Measurements from ENCODE around the gene PDE8A.

PDE8A gene

GRCh38 chr15:85114886-85115285 is 133.2 kb downstream of the PDE8A start:
- Mint-ChIP-seq H3K9me3 (no peaks in the 10 kb centered on the region), H3K27me3 (no peaks in the 10 kb centered on the region), H3K4me1 (ENCODE audit: low read depth) (peaks cover 20% of the 10 kb centered on the region), H3K4me3 (no peak overlapping the region), H3K27ac (no peak overlapping the region), H3K36me3 (ENCODE audit: low read depth) (peaks cover 55% of the 10 kb centered on the region)

- Mint-ChIP-seq H3K4me1 (ENCODE audit: low read depth) (peaks cover 20% of the 10 kb centered on the region), H3K9me3 (no peaks in the 10 kb centered on the region), H3K27ac (no peak overlapping the region), H3K27me3 (no peaks in the 10 kb centered on the region), H3K36me3 (ENCODE audit: low read depth) (peaks cover 61% of the 10 kb centered on the region), H3K4me3 (no peak overlapping the region)
These were observed 134.4 kb downstream of the PDE8A start for GRCh38 chr15:85116066-85116465.

- Mint-ChIP-seq H3K27ac (peak overlapping the region; percentile 76), H3K9me3 (no peaks in the 10 kb centered on the region), H3K36me3 (ENCODE audit: low read depth) (peaks cover 61% of the 10 kb centered on the region), H3K4me1 (ENCODE audit: low read depth) (peaks cover 20% of the 10 kb centered on the region), H3K4me3 (no peak overlapping the region), H3K27me3 (no peaks in the 10 kb centered on the region)
These were observed 134.8 kb downstream of the PDE8A start for GRCh38 chr15:85116494-85116893.

- Mint-ChIP-seq H3K9me3 (no peaks in the 10 kb centered on the region), H3K4me1 (ENCODE audit: low read depth) (peaks cover 20% of the 10 kb centered on the region), H3K4me3 (no peak overlapping the region), H3K27ac (peak overlapping the region; percentile 76), H3K36me3 (ENCODE audit: low read depth) (peaks cover 61% of the 10 kb centered on the region), H3K27me3 (no peaks in the 10 kb centered on the region)
These were observed 135.4 kb downstream of the PDE8A start for GRCh38 chr15:85116925-85117646.

GRCh38 chr15:85118173-85118572 is 136.5 kb downstream of the PDE8A start:
- H3K27ac Mint-ChIP-seq = no peak overlapping the region
- peaks cover 20% of the 10 kb centered on the region for H3K4me1 Mint-ChIP-seq (ENCODE audit: low read depth)
- no peaks in the 10 kb centered on the region for H3K27me3 Mint-ChIP-seq
- H3K4me3 Mint-ChIP-seq = no peak overlapping the region
- no peaks in the 10 kb centered on the region for H3K9me3 Mint-ChIP-seq
- peaks cover 64% of the 10 kb centered on the region for H3K36me3 Mint-ChIP-seq (ENCODE audit: low read depth)

GRCh38 chr15:85118581-85118980 is 136.9 kb downstream of the PDE8A start:
- no peaks in the 10 kb centered on the region for H3K27me3 Mint-ChIP-seq
- H3K36me3 Mint-ChIP-seq (ENCODE audit: low read depth) = peaks cover 65% of the 10 kb centered on the region
- H3K9me3 Mint-ChIP-seq = no peaks in the 10 kb centered on the region
- H3K4me3 Mint-ChIP-seq = no peak overlapping the region
- H3K27ac Mint-ChIP-seq = no peak overlapping the region
- H3K4me1 Mint-ChIP-seq (ENCODE audit: low read depth) = peaks cover 20% of the 10 kb centered on the region

- H3K4me1 Mint-ChIP-seq (ENCODE audit: low read depth) = peaks cover 20% of the 10 kb centered on the region
These were observed 138.9 kb downstream of the PDE8A start for GRCh38 chr15:85120351-85121113.

DNA sequence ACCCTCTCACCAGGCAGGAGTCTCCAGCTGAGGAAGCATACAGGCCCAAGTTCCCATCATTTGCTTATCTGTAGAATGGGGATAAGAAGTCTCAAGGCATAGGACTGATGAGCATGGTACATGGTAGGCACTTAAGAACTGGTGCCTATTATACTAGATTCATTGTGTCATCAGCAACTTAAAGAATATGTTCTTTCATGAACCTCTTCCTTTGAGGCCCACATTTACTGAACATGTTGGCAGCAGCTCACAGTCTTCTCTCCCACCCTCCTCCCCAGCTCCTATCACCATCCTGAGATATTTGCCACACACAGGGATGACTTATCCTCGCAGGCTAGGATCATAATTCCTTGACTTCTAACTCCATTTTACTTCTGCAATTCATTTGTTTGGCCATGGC is 142.5 kb downstream of the PDE8A start:
- H3K4me1 Mint-ChIP-seq (ENCODE audit: low read depth) = peaks cover 7% of the 10 kb centered on the region
- peaks cover 69% of the 10 kb centered on the region for H3K36me3 Mint-ChIP-seq (ENCODE audit: low read depth)
- no peak overlapping the region for H3K4me3 Mint-ChIP-seq
- H3K27me3 Mint-ChIP-seq = no peaks in the 10 kb centered on the region
- H3K27ac Mint-ChIP-seq = peak overlapping the region; percentile 9
- H3K9me3 Mint-ChIP-seq = no peaks in the 10 kb centered on the region

More at GRCh38 chr15:85120351-85121113, 138.9 kb downstream of the PDE8A start:
- no peak overlapping the region for H3K27ac Mint-ChIP-seq
- H3K27me3 Mint-ChIP-seq = no peaks in the 10 kb centered on the region
- H3K4me3 Mint-ChIP-seq = no peak overlapping the region
- no peaks in the 10 kb centered on the region for H3K9me3 Mint-ChIP-seq
- peaks cover 64% of the 10 kb centered on the region for H3K36me3 Mint-ChIP-seq (ENCODE audit: low read depth)

- Mint-ChIP-seq H3K4me3 (no peak overlapping the region), H3K36me3 (ENCODE audit: low read depth) (peaks cover 79% of the 10 kb centered on the region), H3K27ac (no peak overlapping the region)
These were observed 143.5 kb downstream of the PDE8A start for GRCh38 chr15:85125056-85125661.

GRCh38 chr15:85128621-85129020 is 147.0 kb downstream of the PDE8A start:
- no peak overlapping the region for H3K27ac Mint-ChIP-seq
- peaks cover 91% of the 10 kb centered on the region for H3K36me3 Mint-ChIP-seq (ENCODE audit: low read depth)
- peaks cover 7% of the 10 kb centered on the region for H3K9me3 Mint-ChIP-seq
- peaks cover 9% of the 10 kb centered on the region for H3K4me1 Mint-ChIP-seq (ENCODE audit: low read depth)
- H3K27me3 Mint-ChIP-seq = no peaks in the 10 kb centered on the region
- H3K4me3 Mint-ChIP-seq = no peak overlapping the region

More at GRCh38 chr15:85125056-85125661, 143.5 kb downstream of the PDE8A start:
- no peaks in the 10 kb centered on the region for H3K27me3 Mint-ChIP-seq
- no peaks in the 10 kb centered on the region for H3K9me3 Mint-ChIP-seq
- peaks cover 9% of the 10 kb centered on the region for H3K4me1 Mint-ChIP-seq (ENCODE audit: low read depth)

DNA sequence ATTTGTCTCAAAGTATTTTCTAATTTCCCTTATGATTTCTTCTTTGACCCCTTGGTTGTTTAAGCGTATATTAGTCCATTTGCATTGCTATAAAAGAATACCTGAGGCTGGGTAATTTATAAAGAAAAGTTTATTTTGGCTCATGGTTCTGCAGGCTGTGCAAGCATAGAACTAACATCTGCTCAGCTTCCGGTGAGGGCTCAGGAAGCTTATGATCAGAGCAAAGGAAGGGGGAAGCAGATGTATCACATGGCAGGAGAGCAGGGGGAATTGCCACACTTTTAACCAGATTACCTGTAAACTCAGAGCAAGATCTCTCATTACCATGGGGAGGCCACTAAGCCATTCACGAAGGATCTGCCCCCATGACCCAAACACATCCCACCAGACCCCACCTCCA is 148.2 kb downstream of the PDE8A start:
- Mint-ChIP-seq H3K4me3 (no peak overlapping the region), H3K4me1 (ENCODE audit: low read depth) (peaks cover 9% of the 10 kb centered on the region), H3K9me3 (peaks cover 7% of the 10 kb centered on the region), H3K27ac (no peak overlapping the region), H3K36me3 (ENCODE audit: low read depth) (peaks cover 86% of the 10 kb centered on the region), H3K27me3 (no peaks in the 10 kb centered on the region)

GRCh38 chr15:85131915-85132314 is 150.3 kb downstream of the PDE8A start:
- peaks cover 7% of the 10 kb centered on the region for H3K9me3 Mint-ChIP-seq
- H3K4me3 Mint-ChIP-seq = no peak overlapping the region
- no peaks in the 10 kb centered on the region for H3K27me3 Mint-ChIP-seq
- no peak overlapping the region for H3K27ac Mint-ChIP-seq
- H3K4me1 Mint-ChIP-seq (ENCODE audit: low read depth) = peaks cover 9% of the 10 kb centered on the region
- peaks cover 78% of the 10 kb centered on the region for H3K36me3 Mint-ChIP-seq (ENCODE audit: low read depth)

GRCh38 chr15:85133709-85134108 is 152.1 kb downstream of the PDE8A start:
- H3K4me3 Mint-ChIP-seq = no peak overlapping the region
- H3K4me1 Mint-ChIP-seq (ENCODE audit: low read depth) = peaks cover 7% of the 10 kb centered on the region
- H3K9me3 Mint-ChIP-seq = peaks cover 7% of the 10 kb centered on the region
- H3K27me3 Mint-ChIP-seq = no peaks in the 10 kb centered on the region
- H3K36me3 Mint-ChIP-seq (ENCODE audit: low read depth) = peaks cover 68% of the 10 kb centered on the region
- H3K27ac Mint-ChIP-seq = no peak overlapping the region

DNA sequence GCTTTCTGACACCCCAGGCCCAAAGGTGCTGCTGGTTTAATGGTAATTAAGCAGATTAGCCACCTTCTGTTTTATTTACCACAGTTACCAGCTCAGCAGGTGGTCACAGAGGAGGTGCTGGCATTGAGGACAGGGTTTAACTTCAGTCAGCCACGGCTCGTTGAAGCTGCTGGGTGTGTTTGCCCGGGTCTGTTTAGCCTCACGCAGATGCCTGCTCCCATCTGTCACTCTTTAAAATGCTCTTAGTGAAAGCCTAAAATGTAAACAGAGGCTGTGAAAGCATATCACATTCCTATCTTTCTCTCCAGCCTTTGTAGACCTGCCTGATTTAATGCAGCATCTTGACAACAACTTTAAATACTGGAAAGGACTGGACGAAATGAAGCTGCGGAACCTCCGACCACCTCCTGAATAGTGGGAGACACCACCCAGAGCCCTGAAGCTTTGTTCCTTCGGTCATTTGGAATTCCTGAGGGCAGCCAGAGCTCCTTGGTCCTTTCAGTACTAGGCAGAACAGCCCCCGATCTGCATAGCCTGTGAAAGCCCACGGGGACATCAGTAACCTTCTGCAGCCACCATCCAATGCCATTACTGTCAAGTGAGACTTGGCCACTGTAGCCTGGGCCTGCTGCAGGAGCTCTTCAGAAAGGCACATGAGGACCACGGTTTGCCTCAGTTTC is 156.0 kb downstream of the PDE8A start:
- Mint-ChIP-seq H3K27me3 (no peaks in the 10 kb centered on the region), H3K27ac (no peak overlapping the region), H3K9me3 (no peaks in the 10 kb centered on the region), H3K4me3 (no peak overlapping the region), H3K4me1 (ENCODE audit: low read depth) (peaks cover 4% of the 10 kb centered on the region), H3K36me3 (ENCODE audit: low read depth) (peaks cover 44% of the 10 kb centered on the region)

DNA sequence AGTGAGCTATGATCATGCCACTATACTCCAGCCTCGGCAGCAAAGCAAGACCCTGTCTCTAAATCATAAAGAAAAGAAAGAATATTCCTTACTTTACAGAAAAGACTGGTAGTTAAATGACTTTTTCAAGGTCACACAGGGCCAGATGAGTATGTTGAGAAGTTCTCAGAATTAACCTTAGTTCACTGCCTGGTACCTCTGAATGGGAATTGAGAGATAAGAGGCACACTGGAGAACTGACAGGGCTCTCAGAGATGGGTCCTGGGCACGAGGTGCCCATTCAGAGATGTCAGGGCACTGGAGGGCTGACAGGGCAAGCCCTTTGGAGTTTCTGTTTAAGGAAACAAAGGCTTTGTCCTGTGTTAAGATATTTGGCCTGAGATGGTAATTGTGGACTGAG is 157.7 kb downstream of the PDE8A start:
- Mint-ChIP-seq H3K9me3 (no peaks in the 10 kb centered on the region), H3K4me1 (ENCODE audit: low read depth) (peaks cover 4% of the 10 kb centered on the region), H3K4me3 (no peak overlapping the region), H3K36me3 (ENCODE audit: low read depth) (peaks cover 31% of the 10 kb centered on the region), H3K27ac (no peak overlapping the region), H3K27me3 (no peaks in the 10 kb centered on the region)

All from stimulated activated naive CD8-positive, alpha-beta T cell treated with anti-CD3 and anti-CD28 coated beads, Interleukin-15, Interleukin-2, amounts not matched to agents 100 ng/mL and 50 ng/mL, for 24 hours (primary cell).